T-helper 22 cell (primary cell): ENCODE results near the gene UBALD1.

Experiments
- DNase-seq: peaks from one replicate; pipeline ENCODE4 v3.0.0-alpha.2; 2020; ENCODE audit warnings: low read depth

The UBALD1 gene

GRCh38 chr16:4614571-4615383, at the start of gene UBALD1:
Gene UBALD1, minus strand, starts transcription at chr16:4614888. Its CDS starts 91 bp downstream, at chr16:4614797.
- DNase-seq = peak; percentile 73

GRCh38 chr16:4663777-4664465, 49.2 kb upstream of the UBALD1 start:
- no peak for DNase-seq

GRCh38 chr16:4663465-4663776, 48.7 kb upstream of the UBALD1 start:
- DNase-seq = no peak

GRCh38 chr16:4661661-4662060, 47.0 kb upstream of the UBALD1 start:
- DNase-seq = no peak

- DNase-seq = peak; percentile 61
Measured at GRCh38 chr16:4660454-4661007, 45.8 kb upstream of the UBALD1 start.

- no peak for DNase-seq
Measured at GRCh38 chr16:4659363-4660353, 45.0 kb upstream of the UBALD1 start.

GRCh38 chr16:4656695-4657686, 42.3 kb upstream of the UBALD1 start:
- no peak for DNase-seq

GRCh38 chr16:4656221-4656620, 41.5 kb upstream of the UBALD1 start:
- DNase-seq = no peak

- no peak for DNase-seq
Measured at GRCh38 chr16:4655801-4656200, 41.1 kb upstream of the UBALD1 start.

GRCh38 chr16:4654964-4655590, 40.4 kb upstream of the UBALD1 start:
- DNase-seq = no peak

GRCh38 chr16:4654011-4654963, 39.6 kb upstream of the UBALD1 start:
- no peak for DNase-seq

GRCh38 chr16:4652561-4652960, 37.9 kb upstream of the UBALD1 start:
- no peak for DNase-seq

GRCh38 chr16:4651827-4652226, 37.1 kb upstream of the UBALD1 start:
- DNase-seq = no peak

GRCh38 chr16:4650443-4651074, 35.9 kb upstream of the UBALD1 start:
- DNase-seq = peak; percentile 49

GRCh38 chr16:4649744-4650442, 35.2 kb upstream of the UBALD1 start:
- no peak for DNase-seq

GRCh38 chr16:4648917-4649316, 34.2 kb upstream of the UBALD1 start:
- DNase-seq = no peak

- DNase-seq = no peak
Measured at GRCh38 chr16:4647644-4647980, 32.9 kb upstream of the UBALD1 start.
